ENCODE measurements around the gene TOM1L2. TPM values are rescaled to one million over a fixed set of nuclear protein-coding genes. Genes with fewer than 3 reads are reported as not detected.
A peak's percentile ranks its signal among the peaks of the same experiment; 100 is the strongest.

Gene TOM1L2
- total RNA-seq, 1 experiment from 2014 or later = 24.1 TPM

GRCh38 chr17:17800504-17801021, 171.6 kb downstream of the TOM1L2 start:
- no peaks in the 10 kb centered on the region for H3K79me2 ChIP-seq (ENCODE audit: insufficient read depth, low read length)
- no peaks in the 10 kb centered on the region for H3K9me3 ChIP-seq (ENCODE audit: control insufficient read depth in 1 of 2, insufficient read depth in 1 of 2, low read depth in 1 of 2, low read length in 2 of 2)
- BruUV-seq (replicated peaks) = no TSS peak
- ChIA-PET CTCF (no interaction called here), RAD21 (ENCODE audit: low non-redundant PET in 1 of 2, low total read pairs in 2 of 2, uncharacterized antibody in 2 of 2, unreplicated experiment in 2 of 2) (no interaction called here), POLR2A (no interaction called here)
- H3K27ac ChIP-seq (ENCODE audit: low read depth, low read length) = no peak overlapping the region
- intact Hi-C loops (cut with micrococcal nuclease) = no loop called here
- TF ChIP-seq YY1 (IDR thresholded peaks at IDR 0.05; ENCODE audit: extremely low read depth, insufficient replicate concordance, low read depth, low read length) = no peak
- no peak for TF ChIP-seq SIN3A (IDR thresholded peaks at IDR 0.05; ENCODE audit: low read depth)
- no peak for TF ChIP-seq EGR1 (IDR thresholded peaks at IDR 0.05; ENCODE audit: low read depth)
- TF ChIP-seq RAD21 (IDR thresholded peaks at IDR 0.05; ENCODE audit: low read depth) = peak; percentile 26; the same call in 1 of the 2 replicates
- no peak for TF ChIP-seq CBX3 (IDR thresholded peaks at IDR 0.05; ENCODE audit: low read depth)
- no peak for TF ChIP-seq ZFX (IDR thresholded peaks at IDR 0.05)
- H3K9me2 ChIP-seq (ENCODE audit: insufficient read depth) = no peaks in the 10 kb centered on the region
- DNase-seq (ENCODE audit: low read depth, low spot score) (no peak), ATAC-seq (0 out of 2 replicates have a peak, but pooled peaks have one; percentile 21)
- H3K4me1 ChIP-seq (ENCODE audit: control insufficient read depth in 1 of 2, insufficient read depth in 2 of 2, low read length in 2 of 2) = peaks cover 0 to 2% of the 10 kb centered on the region in 2 experiments; a peak in 1 of 4 replicates
- H4K20me1 ChIP-seq (ENCODE audit: insufficient read depth) = no peaks in the 10 kb centered on the region
- H3K4me3 ChIP-seq (replicated peaks in 1 of 2; ENCODE audit: low read depth in 1 of 2, low read length in 2 of 2) = no peak overlapping the region
- H2AFZ ChIP-seq (ENCODE audit: low read depth, low read length, poor library complexity, severe bottlenecking) = no peak overlapping the region
- no peaks in the 10 kb centered on the region for H3K27me3 ChIP-seq (ENCODE audit: insufficient read depth, low read length)
- H3K36me3 ChIP-seq (ENCODE audit: control insufficient read depth in 1 of 2, insufficient read depth in 2 of 2, low read length in 2 of 2) = peaks cover 2 to 5% of the 10 kb centered on the region in 2 experiments; a peak in 2 of 4 replicates
- no peak overlapping the region for H3K4me2 ChIP-seq (ENCODE audit: low read length)
- H3K9ac ChIP-seq (ENCODE audit: low read length) = no peak overlapping the region

- H3K27me3 ChIP-seq (ENCODE audit: insufficient read depth, low read length) = no peaks in the 10 kb centered on the region
- no TSS peak for BruUV-seq (replicated peaks)
- DNase-seq (ENCODE audit: low read depth, low spot score) = no peak
- H2AFZ ChIP-seq (ENCODE audit: low read depth, low read length, poor library complexity, severe bottlenecking) = no peak overlapping the region
- no peaks in the 10 kb centered on the region for H3K9me3 ChIP-seq (ENCODE audit: control insufficient read depth in 1 of 2, insufficient read depth in 1 of 2, low read depth in 1 of 2, low read length in 2 of 2)
- no peaks in the 10 kb centered on the region for H3K4me1 ChIP-seq (ENCODE audit: control insufficient read depth in 1 of 2, insufficient read depth in 2 of 2, low read length in 2 of 2)
- no peak overlapping the region for H3K4me3 ChIP-seq (replicated peaks in 1 of 2; ENCODE audit: low read depth in 1 of 2, low read length in 2 of 2)
- 0 out of 2 replicates have a peak, but pooled peaks have one; percentile 8 for ATAC-seq
- no peak for TF ChIP-seq CTCF (IDR thresholded peaks at IDR 0.05 in 2 of 3, conservative IDR thresholded peaks at IDR 0.05 in 1 of 3; ENCODE audit: borderline replicate concordance in 1 of 3, insufficient read depth in 1 of 3, low read depth in 2 of 3, low read length in 2 of 3)
- TF ChIP-seq ZFX (IDR thresholded peaks at IDR 0.05) = no peak
- TF ChIP-seq ATF3 (IDR thresholded peaks at IDR 0.05) = no peak
- no peak for TF ChIP-seq CBX3 (IDR thresholded peaks at IDR 0.05; ENCODE audit: low read depth)
- TF ChIP-seq JUND (IDR thresholded peaks at IDR 0.05) = no peak
- TF ChIP-seq ELF1 (IDR thresholded peaks at IDR 0.05; ENCODE audit: borderline replicate concordance, low read depth) = no peak
- no peak for TF ChIP-seq POLR2A (IDR thresholded peaks at IDR 0.05; ENCODE audit: borderline replicate concordance, extremely low read depth, insufficient read depth, insufficient read length)
- ChIA-PET POLR2A (no interaction called here), RAD21 (ENCODE audit: low non-redundant PET in 1 of 2, low total read pairs in 2 of 2, uncharacterized antibody in 2 of 2, unreplicated experiment in 2 of 2) (interaction anchor here in 1 of 2 experiments (0.5 kb wide), 1 partner anchor 157 kb away, joined by 3 read pairs; no protein-coding TSS in a partner anchor), CTCF (no interaction called here)
- H3K79me2 ChIP-seq (ENCODE audit: insufficient read depth, low read length) = no peaks in the 10 kb centered on the region
- H3K36me3 ChIP-seq (ENCODE audit: control insufficient read depth in 1 of 2, insufficient read depth in 2 of 2, low read length in 2 of 2) = peaks cover 0 to 5% of the 10 kb centered on the region in 2 experiments; a peak in 2 of 4 replicates
- intact Hi-C loops (cut with micrococcal nuclease) = no loop called here
- no peak overlapping the region for H3K27ac ChIP-seq (ENCODE audit: low read depth, low read length)
- H3K4me2 ChIP-seq (ENCODE audit: low read length) = no peak overlapping the region
- no peaks in the 10 kb centered on the region for H3K9me2 ChIP-seq (ENCODE audit: insufficient read depth)
- no peak overlapping the region for H3K9ac ChIP-seq (ENCODE audit: low read length)
- H4K20me1 ChIP-seq (ENCODE audit: insufficient read depth) = no peaks in the 10 kb centered on the region
These were observed 173.5 kb downstream of the TOM1L2 start for GRCh38 chr17:17798573-17799255.
